GM21515 (cell line): ENCODE data around the gene TNFAIP1.
"Not testable (repeated sequence)": the region's sequence is repeated elsewhere in the genome, so short reads cannot be mapped to it uniquely, and the experiment has no call there.

Experiments used
- ATAC-seq: cut with Tn5 transposase; IDR thresholded peaks from one replicate; pipeline ENCODE4 v1.9.1; 2021; ENCODE audit not compliant: unreplicated experiment

TNFAIP1 gene, protein sequence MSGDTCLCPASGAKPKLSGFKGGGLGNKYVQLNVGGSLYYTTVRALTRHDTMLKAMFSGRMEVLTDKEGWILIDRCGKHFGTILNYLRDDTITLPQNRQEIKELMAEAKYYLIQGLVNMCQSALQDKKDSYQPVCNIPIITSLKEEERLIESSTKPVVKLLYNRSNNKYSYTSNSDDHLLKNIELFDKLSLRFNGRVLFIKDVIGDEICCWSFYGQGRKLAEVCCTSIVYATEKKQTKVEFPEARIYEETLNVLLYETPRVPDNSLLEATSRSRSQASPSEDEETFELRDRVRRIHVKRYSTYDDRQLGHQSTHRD

GRCh38 chr17:28335201-28335958, at the start of gene TNFAIP1, which contains the start of gene IFT20:
TNFAIP1 (plus strand) TSS chr17:28335761; CDS start chr17:28339522, 3,761 bp downstream.
IFT20 (minus strand) TSS chr17:28335472; CDS start chr17:28331985, 3,487 bp downstream.
- peak; percentile 92 for ATAC-seq

DNA sequence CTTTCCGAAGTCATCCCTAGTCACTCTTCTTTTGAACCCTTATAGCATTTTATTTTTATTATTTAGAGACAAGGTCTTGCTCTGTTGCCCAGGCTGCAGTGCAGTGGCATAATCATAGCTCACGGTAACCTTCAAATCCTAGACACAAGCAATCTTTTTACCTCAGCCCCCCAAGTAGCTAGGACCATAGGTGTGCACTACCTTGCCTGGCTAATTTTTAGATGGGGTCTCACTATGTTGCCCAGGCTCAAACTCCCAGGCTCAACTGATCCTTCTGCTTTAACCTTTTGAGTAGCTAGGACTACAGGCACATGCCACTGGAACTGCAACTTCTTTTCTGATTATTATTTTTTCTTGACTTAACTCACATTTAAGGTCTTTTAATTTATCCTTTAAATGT, 49.6 kb upstream of the TNFAIP1 start:
- ATAC-seq = no peak

DNA sequence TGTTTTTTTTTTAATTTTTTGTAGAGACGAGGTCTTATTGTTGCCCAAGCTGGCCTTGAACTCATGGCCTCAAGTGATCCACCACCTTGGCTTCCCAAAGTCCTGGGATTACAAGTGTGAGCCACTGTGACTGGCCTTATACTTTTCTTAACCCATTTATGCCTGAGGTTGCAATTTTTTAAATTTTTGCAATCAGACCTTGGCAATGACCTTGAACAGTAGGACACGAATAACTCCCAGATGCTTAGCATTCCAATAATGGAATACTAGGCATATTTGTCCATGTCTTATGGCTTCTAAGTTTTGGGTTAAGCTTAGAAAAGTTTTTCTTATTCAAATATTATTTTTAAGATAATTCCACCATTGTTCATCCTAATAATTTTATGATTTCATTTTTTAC, 44.9 kb upstream of the TNFAIP1 start:
- ATAC-seq = no peak

- ATAC-seq = no peak
These were observed 43.7 kb upstream of the TNFAIP1 start for GRCh38 chr17:28291780-28292330.

- ATAC-seq = not testable (repeated sequence)
These were observed 42.7 kb upstream of the TNFAIP1 start for GRCh38 chr17:28292878-28293277.

- ATAC-seq = no peak
These were observed 41.6 kb upstream of the TNFAIP1 start for GRCh38 chr17:28293994-28294393.

DNA sequence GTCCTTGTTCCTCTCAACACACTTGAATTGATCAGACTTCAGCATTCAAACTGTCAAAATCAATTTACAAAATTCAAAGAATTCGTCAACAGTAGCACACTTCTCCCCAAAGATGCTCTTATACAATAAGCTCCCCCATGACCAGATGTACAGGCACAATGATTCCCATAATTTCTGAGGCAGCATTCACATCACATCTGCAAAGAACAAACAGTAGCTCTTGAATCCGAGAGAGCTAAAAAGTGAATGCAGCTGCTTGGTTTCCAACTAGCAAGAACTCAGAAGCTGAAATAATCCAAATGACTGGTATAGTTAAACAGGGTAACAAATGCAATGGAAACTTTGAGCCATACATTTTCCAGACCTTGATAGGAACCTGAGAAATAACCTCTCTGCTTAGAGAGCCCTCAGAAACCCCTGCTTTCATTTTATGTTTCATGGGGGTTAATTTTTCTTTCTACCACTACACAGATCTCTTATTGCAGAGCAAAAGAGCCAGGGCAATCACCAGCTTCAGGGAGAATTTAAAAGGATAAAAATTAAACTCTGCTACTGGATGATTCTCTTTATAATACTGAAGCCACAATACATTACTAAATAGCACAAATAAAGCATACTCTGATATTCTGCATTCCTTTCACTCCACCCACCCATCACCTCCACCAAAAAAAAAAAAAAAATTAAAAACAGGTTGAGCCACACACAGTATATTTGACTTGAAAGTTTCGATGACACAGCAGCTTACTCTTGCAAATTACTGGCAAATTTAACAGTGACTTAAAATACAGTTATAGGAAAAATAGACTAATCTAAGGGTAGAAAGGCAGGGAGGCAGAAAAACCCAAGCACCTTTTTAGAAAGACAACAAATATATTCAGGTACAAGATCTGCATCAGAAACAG, 39.6 kb upstream of the TNFAIP1 start:
- ATAC-seq = no peak

DNA sequence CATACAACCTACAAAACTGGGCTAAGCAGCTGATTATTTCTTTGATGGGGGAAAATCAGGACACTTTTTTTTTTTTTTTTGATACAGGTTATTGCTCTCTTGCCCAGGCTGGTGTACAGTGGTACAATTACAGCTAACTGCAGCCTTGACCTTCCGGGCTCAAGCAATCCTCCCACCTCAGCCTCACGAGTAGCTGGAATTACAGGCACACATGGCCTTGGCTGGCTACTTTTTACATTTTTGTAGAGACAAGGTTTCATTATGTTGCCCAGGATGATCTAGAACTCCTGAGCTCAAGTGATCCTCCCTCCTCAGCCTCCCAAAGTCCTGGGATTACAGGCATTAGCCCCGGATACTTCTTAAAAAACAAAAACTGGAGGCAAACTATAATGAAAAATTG, 37.1 kb upstream of the TNFAIP1 start:
- ATAC-seq = no peak

DNA sequence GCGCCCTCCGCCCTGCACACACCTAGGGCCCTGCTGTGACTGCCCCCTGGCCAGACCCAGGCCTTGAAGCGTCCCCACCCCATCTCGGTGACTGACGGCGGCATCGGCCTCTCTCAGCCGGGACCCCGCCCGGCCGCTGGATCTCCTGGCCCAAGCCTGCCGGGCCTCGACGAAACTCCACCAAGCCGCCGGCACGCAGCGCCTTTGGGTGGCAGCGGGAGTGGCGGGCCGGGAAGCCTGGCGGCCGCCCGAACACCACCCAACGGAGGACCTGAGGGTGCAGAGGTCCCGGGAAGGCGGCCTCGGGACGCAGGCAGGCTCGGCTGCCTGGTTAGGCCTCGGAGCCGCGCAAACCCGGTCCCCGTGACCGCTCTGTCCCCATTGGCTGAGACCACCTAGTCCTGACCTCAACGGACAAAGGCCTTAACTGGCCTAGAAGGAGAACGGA, 28.6 kb upstream of the TNFAIP1 start:
- no peak for ATAC-seq

- ATAC-seq = no peak
These were observed 21.7 kb upstream of the TNFAIP1 start for GRCh38 chr17:28313841-28314240.

GRCh38 chr17:28315846-28316705, 19.5 kb upstream of the TNFAIP1 start:
- ATAC-seq = no peak

- ATAC-seq = no peak
These were observed 18.2 kb upstream of the TNFAIP1 start for GRCh38 chr17:28317099-28317965.

- ATAC-seq = peak; percentile 5
These were observed 17.4 kb upstream of the TNFAIP1 start for GRCh38 chr17:28317966-28318758.

DNA sequence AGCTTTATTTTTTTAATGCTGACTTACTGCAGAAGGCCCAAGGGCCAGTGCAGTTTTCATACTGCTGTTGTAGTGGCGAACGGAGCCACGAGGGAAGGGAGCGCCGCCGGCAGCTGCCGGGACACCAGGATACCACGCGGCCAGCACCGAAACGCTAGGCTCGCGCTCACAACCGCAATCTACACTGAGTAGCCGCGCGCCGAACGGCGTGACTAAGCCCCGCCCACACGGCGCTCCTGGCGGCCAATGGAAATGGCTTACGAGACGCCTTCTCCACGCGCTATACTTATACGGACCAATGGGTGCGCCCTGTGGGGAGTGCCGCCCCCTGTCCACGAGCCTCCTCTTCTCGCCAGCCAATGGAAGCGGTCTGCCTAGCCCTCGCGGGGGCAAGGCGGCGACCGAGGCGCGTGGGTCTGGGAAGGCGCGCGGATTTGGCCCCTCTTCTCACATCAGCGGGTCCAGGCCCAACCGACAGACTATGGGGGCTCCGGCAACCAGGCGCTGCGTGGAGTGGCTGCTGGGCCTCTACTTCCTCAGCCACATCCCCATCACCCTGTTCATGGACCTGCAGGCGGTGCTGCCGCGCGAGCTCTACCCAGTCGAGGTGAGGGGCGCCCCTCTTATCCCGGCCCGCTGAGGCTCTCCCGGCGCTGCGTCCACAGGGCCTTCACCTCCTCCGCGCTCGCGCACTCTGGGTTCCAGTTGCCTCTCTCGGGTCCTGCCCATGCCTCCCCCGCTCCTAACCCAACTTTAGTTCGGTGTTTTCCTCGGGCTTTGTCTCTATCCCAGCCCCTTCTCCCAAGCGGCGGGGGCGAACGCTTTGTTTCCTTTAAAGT, 16.6 kb upstream of the TNFAIP1 start, which contains the start of gene TMEM97:
TMEM97 (plus strand) TSS at position 442 of the 839 bp plus-strand sequence; CDS start at position 482, 40 bp downstream.
- peak; percentile 92 for ATAC-seq

- no peak for ATAC-seq
These were observed 16.0 kb upstream of the TNFAIP1 start for GRCh38 chr17:28319598-28319935.

- ATAC-seq = no peak
These were observed 15.1 kb upstream of the TNFAIP1 start for GRCh38 chr17:28320215-28321061.
